ENCODE measurements around the gene PRKX.
"Not testable (repeated sequence)": the region's sequence is repeated elsewhere in the genome, so short reads cannot be mapped to it uniquely, and the experiment has no call there.

Gene PRKX

DNA sequence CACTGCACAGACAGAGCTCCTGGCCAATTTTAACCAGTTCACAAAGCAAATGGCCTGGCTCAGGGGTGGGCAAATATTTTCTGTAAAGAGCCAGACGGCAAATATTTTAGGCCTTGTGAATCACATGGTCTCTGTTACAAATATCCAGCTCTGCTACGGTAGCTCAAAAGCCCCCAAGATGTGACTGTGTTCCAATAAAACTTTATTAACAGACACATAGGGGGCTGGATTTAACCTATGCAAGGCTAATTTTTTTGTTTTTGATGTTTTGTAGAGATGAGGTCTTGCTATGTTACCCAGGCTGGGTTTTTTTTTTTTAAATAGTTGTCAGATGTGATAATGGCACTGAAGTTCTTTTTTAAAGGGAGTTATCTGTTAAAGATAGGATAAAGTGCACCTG is 65.4 kb downstream of the PRKX start:
- no peak for DNase-seq

DNA sequence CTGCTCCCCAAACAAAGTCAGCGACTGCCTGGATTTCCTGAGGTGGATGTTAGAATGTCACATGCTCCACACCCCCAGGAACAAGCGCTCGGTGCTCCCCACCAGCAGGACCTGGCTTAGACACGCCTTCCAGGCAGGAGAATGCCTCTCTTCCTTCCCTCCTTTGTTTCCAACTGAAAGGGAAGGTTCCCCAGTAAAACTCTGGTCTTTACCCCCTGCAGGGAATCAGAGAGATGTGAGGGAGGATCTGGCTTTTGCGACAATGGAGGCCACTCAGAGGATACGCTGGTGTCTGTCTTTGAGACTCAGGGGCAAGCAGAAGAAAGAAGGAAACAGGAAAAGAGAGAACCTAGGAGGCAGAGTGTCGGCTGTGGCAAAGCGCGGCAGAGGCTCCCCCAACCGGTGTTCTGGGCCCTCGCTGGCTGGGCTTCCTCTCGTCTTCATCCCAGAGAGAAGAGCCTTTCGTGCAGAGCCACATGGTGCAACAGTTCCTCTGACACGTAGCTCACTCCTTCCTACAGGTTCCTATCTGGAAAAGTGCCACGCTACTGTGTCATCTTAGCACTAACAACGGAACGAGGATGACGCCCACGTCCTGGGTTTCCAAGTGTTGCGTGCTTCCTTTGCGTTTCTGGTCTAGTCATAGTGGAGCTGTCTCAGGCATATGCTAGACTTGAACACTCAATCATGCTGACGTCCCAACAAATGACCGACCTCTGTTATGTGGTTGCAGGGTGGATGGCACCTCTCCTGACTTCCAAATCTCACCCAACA is 73.4 kb downstream of the PRKX start:
- not testable (repeated sequence) for DNase-seq

DNA sequence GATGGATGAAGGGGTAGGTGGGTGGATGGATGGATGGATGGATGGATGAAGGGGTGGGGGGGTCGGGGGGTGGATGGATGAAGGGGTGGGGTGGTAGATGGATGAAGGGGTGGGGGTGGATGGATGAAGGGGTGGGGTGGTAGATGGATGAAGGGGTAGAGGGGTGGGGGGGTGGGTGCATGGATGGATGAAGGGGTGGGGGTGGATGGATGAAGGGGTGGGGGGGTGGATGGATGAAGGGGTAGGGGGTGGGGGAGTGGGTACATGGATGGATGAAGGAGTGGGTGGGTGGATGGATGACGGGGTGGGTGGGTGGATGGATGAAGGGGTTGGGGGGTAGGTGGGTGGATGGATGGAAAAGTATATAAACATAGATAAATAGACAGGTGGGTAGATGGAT is 74.2 kb downstream of the PRKX start:
- no peak for DNase-seq

DNA sequence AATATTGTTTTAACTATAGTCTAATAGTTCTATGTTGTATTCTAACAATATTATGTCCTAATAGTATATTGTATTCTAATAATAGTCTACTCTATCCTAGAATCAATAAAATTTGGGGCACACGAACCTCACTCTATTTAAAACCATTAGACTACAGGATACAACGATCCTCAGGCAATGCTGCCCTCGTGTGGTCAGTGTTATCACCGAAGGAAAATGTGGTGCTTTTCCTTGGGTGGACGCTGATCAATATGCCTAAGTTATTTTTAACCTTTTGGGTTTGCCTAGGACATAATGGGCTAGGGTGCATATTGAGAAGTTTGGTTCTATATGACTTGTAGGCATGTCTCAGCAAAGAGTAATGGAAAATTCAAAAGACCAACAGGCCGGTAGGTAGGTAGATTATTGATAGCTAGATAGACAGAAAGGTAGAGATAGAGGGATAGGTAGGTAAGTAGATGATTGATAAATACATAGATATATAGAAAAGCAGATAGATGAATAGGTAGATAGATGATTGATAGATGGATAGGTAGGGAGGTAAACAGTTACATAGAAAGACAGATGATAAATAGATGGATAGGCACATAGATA is 75.1 kb downstream of the PRKX start:
- DNase-seq: peak; percentile 20 to 67 (median 44)

DNA sequence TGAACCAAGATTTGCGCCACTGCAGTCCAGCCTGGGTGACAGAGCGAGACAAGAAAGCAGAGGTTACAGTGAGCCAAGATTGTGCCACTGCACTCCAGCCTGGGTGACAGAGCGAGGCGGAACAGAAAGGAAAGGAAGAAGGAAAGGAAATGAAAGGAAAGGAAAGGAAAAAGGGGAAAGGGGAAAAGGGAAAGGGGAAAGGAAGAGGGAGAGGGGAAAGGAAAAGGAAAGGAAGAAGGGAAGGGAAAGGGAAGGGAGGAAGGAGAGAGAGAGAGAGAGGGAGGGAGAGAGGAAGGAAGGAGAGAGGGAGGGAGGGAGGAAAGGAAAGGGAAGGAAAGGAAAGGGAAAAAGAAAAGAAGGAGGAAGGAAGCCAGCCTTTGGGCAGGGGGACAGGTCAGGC is 76.6 kb downstream of the PRKX start:
- DNase-seq: no peak

DNA sequence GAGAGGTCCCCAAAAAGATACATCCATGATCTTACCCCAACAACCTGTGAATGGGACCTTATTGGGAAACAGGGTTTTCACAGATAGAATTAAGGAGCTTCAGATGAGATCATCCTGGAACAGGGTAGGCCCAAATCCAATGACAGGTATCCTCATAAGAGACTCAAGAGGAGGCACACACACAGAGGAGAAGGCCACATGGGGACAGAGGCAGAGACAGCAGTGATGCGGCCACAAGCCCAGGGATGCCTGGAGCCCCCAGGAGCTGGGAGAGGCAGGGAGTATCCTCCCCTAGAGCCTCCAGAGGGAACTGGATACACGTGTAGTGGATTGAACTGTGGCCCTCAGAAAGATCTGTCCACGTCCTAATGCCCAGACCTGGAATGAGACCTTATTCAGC is 82.3 kb downstream of the PRKX start:
- DNase-seq: no peak

DNA sequence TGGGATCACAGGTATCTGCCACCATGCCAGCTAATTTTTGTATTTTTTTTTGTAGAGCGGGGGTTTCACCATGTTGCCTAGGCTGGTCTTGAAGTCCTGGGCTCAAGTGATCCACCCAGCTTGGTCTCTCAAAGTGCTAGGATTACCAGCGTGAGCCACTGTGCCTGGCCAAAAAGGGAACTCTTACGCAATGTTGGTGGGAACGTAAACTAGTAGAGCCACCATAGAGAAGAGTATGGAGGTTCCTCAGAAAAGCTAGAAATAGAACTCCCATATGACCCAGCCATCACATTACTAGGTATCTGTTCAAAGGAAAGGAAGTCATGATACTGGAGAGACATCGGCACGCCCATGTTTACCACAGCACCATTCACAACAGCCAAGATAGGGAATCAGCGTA is 85.9 kb downstream of the PRKX start:
- DNase-seq: no peak

DNA sequence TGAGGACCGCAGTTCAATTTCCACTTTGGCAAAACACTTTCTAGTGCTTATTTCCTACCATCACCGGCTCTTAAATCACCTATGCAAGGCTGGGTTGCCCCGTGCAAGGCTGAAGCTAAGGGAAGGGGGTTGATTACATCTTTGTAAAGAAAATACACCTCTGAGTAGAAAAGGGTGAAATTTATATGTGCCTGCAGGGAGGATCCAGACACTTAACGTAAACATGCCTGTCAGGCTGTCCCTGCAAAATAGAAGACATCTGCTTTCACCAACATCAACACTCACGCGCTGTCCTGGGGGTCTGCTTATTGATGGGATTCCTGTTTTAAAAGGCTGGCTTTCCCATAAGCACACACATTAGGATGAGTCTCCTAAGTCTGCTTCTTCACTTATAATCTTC is 92.0 kb downstream of the PRKX start:
- no peak for DNase-seq

DNA sequence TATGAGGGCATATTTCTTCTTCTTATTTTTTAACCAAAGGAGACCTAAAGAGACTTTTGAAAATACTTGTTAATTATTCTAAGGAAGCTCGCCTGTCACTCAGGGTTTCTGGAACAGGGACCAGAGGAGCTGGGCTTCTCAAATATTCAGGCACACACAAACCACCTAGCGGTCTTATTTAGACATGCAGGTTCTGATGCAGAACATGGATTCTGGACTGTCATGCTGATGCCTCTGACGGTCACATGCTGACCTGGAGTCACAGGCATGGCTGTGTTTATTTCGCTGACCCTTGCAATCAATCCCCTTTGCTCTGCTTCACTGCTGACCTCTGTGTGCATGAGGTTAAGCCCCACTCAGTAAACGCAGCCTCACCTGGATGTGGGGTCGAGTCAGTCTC is 101.7 kb downstream of the PRKX start:
- not testable (repeated sequence) for DNase-seq

DNA sequence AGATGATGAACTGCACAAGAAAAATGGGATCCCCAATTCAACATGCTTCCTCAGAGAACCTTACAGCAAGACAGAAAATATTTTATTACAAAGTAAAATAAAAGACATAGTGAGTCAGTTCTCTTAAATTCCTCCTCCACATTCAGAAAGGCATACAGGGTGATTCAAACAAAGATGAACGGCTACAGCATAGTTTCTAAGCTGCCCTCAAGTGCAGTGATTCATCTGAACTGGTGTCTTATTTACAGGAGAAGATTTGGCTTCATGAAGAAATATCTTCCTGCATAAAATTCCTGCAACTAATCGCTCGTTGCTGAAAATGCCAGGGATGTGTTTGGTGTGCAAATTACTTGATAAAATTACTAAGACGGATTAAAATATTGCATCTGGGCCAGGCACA is 103.6 kb downstream of the PRKX start:
- no peak for DNase-seq

DNA sequence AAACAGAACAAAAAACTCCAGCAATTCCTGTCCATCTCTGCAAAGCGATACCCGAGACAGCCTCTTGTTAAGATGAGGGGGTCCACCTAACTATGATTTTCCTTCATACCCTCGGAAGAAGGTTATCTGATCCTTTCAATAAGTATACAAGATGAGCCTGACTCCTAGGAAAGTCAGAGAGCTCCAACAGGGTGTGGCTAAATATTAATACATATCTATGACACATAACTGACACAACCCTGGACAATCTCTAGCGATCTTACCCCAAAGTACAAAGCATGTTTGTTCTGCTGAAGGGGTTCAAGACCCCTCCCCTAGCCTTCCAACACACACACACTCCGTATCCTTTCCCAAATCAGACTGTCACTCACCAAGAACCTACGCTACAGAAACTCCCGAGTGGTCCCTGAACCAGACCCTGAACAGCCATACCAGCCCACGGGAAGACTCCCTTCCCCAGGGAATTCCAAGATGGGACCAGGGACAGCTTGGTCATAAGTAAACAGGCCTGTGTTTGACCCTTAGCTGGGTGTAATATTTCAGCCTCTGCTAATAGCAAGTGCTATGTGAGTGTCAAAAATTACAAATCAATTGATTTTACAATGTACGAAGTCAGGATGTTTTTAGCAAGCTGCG is 110.3 kb downstream of the PRKX start:
- DNase-seq: no peak

DNA sequence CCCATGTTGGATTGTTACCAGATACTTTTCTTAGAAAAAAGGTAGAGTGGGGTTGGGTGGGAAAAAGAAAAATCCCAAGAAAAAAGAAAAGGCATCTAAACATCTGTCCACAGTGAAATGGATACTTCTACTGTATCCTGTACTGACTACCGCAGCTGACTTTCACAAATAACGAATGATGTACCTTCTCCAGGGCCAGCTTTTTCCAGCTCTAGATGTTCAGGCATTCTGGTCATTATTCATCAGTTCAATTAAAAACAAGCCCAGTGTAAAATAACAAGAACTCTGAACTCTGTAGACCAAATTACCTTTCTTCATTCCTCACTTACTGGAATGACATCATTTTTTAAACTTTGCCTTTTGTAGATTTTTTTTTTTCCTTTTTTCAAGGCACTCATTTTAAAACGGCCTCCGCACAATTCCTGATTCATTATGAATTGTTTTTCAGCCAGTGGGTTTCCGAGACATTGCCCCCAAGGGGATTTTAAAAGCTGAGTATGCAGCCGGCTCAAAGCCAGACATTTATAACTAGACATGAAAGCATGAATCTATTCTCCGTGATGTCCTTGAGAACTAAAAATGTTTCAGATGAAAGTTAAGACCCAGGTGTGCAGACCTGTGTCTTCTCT is 113.5 kb downstream of the PRKX start:
- no peak for DNase-seq

DNA sequence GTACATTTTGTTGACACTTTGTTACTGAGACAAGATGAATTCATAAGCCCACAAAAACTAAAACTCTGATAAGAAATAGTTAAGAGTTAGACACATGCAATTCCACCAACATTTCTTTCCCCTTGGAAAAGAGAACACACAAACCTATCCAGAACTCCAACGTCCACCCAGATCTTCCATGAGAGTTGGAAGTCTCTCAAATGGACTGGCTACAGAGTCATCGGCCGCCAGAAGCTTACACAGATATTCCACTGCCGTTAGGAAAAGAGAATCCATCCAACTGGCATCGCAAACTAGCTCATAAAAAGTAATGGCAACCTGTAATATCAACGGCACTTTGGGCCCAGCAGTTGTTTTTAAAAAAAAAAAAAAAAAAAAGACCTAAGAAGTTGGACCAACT is 114.7 kb downstream of the PRKX start:
- DNase-seq: no peak

DNA sequence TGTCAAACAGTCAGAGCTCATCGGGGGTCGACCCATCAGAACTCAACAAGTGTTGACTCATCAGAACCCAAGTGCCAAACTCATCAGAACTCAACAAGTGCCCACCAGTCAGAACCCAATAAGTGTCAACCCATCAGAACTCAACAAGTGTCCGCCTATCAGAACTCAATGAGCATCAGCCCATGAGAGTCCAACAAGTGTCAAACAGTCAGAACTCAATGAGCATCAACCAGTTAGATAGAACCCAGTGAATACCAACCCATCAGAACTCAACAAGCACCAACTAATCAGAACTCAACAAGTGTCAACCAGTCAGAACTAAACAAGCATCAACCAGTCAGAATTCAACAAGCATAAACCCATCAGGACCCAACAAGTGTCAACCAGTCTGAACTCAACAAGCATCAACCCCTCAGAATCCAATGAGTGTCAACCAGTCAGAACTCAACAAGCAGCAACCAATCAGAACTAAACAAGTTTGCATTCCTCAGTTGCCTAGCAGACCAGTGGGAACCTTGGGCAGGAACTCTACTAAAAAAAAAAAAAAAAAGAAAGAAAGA is 115.3 kb downstream of the PRKX start:
- no peak for DNase-seq

DNA sequence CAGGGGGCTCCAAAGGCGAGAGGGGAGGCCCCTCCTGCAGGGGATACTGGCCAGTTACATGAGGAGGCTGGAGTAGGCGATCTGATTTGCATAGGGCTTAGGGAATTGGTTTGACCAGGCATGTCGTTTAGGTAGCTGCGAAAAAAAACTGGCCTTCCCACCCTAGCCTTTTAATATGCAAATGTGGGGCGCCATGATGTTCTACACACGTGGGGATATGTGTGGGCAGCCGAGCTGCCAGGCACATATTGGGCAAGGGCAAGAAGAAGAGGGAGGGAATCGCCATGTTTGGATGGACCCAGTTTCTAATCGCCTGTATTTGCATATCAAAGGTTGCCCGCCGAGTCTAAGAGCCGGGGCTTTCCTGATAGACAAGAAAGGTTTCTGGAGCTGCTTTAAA is 121.3 kb downstream of the PRKX start:
- no peak for DNase-seq

DNA sequence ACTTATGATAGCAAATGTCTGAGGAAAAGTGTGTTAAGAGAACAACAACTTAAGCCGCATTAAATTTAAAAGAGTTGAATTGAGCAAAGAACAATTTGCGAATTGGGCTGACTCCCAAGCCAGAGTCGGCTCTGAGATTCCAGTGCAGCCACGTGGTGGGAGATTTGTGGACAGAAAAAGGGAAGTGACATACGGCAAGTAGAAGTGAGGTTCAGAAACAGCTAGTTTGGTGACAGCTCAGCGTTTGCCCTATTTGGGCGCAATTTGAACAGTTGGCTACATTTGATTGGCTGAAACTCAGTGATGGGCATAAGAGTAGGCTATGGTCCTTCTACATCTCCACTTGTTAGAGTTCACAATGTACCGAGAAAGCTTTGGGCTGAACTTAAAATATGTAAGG is 124.0 kb downstream of the PRKX start:
- no peak for DNase-seq

DNA sequence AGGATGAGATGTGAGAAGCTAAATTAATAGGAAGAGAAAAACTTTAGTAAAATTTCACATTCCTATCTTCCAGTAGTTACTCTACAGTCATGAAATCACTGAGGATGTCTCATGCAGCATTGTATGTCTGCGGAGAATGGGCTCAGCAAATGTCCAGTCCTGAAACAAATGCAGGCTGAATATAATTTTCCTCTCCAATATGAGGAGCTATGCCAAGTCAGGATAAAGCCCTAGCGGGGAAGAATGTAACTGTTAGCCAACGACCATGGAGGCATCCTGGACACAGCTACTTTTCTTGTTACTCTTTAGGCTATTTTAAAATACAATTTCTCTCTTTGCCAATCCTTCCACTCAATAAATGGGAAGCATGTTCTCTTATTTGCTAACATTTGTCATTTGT is 127.7 kb downstream of the PRKX start:
- DNase-seq: peak in 1 of 3 experiments; percentile 7

DNA sequence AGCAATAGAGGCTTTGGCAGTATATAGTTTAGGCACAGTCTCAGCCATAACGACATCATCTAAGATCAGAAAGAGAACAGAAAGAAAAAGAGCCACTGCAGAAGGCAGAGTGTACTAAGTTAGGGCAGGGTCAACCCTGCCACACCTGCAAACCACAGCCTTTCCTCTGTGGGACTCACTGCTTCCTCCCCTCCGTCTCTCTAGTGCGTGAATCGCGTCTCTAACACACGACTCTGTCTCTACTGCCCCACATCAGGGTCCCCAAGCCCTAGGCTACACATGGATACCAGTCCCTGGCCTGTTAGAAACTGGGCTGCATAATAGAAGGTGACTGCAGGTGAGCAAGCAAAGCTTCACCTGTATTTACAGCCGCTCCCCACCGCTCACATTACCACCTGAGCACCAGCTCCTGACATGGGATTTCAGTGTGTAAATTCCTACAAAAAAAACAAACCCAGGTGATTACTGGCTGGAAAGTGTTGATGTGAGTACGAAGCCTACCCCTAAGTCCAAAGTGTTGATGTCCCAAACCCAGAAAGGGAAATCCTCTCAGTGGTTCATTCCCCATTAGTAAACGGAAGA is 128.9 kb downstream of the PRKX start:
- no peak for DNase-seq

DNA sequence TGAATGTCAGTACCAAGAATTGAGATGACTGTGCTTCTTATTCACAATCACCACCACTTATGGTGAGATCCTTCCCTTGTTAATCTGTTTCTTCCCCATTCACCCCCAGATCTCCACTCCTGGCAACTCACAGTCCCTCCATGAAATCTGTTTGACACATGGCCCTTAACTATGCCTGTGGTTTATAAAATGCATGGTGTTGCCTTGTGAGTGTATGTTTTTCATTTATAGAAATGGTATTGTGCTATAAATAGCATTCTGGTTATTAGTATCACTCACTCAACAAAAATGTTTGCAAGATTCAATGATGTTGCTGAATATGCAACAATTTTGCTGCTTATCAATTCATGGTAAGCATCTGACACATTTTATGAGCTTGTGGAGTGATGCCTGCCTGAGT is 131.0 kb downstream of the PRKX start:
- no peak for DNase-seq

DNA sequence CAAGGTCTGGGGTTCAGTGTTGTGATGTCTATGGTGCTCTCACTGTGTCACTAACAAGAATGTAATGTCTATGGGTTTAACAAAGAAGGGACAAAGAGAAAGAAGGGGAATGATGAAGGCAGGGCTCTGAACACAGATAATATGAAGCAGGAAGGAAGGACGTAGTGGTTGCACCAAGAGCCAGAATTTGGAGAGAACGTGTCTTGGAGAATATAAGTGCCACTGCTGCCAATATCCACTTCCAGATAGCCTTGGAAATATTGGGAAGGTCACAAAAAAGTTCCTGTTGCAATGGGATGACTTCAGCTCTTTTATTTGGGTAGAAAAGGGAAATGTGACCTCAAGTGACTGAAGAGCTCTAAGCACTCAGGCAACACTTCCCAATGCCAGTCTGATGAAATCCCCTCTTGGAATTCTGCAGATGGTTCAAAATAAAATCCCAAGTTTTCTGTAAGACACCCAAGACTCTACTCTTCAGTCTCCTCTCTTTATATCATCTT is 131.8 kb downstream of the PRKX start:
- no peak for DNase-seq

DNA sequence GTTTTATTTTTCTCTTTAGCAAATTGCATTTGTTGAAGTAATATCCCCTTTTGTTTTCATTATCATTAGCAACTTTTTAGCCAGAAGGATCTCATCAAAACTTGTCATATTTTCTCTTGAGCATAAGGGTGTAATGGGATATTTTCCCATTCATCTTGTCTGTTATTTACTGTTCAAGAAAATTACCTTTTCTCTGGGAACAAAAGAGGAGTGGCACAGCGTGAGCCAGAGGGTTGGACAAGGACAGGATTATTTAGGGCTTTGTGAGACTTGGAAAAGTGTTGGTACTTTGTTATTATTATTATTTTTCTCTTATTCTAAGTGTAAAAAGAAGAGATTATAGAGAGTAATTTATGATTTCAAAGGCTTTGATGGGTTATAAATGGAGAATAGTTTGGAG is 135.9 kb downstream of the PRKX start:
- DNase-seq: peak in 1 of 3 experiments; percentile 22

DNA sequence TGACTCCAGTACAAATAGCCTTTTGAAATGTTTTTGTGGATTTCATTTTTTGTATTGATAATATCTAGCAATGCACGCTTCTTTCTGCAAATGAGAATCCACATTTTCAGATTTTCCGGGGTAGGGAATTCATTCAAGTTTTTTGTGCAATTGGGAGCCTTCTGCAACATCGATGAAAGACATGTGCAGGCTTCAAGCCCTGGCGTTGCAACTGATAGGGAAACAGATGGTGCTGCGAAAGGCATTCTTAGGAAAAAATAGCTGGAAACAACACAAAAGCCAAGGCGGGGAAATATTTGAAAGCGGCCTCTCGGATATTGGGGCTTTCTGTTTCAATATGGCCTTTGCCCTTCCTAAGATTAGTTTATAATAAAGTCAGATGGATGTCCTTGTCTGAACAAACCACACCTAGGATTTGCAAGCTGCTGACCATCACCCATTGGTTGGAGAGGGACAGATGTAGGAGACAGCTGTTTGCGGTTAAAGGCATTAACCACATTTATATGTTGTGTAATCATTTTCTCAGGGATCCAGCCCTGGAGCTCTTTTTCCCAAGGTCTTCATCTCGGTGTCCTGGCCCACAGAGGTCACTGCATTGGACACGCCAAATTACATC is 136.5 kb downstream of the PRKX start:
- no peak for DNase-seq

DNA sequence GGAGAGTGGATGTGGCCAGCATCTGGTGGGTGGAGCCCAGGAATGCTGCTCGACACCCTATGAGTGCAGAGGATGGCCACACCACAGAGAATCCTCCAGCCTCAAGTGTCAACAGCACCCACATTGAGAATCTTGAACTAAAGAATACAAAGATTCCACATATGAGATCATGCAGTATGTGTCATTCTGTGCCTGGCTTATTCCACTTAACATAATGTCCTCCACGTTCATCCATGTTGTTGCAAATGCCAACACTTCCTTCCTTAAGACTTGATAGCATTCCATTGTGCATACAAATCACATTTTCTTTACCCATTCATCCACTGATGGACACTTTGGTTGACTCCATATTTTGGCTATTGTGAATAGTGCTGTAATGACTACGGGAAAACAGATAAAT is 145.8 kb downstream of the PRKX start:
- DNase-seq: no peak
